Stimulated activated CD4-positive, alpha-beta T cell treated with anti-CD3 and anti-CD28 coated beads, Interleukin-1b, Interleukin-23, amount 100 ng/mL, for 4 hours (primary cell): Measurements from ENCODE around the gene SLC30A3.

ENCODE experiments used
- DNase-seq, 2 donors: peaks; one replicate each; pipeline ENCODE4 v3.0.0-alpha.2; 2020; ENCODE audit warnings: low read depth in 2 of 2

SLC30A3 gene

GRCh38 chr2:27261241-27261925, 1.5 kb downstream of the SLC30A3 start:
- DNase-seq, result no peak

- DNase-seq, result no peak
These were observed 4.8 kb downstream of the SLC30A3 start for GRCh38 chr2:27258051-27258450.

GRCh38 chr2:27256855-27257454, 5.9 kb downstream of the SLC30A3 start:
- DNase-seq, result no peak

- DNase-seq, result no peak
These were observed 7.2 kb downstream of the SLC30A3 start for GRCh38 chr2:27255660-27256059.

- DNase-seq, result no peak
These were observed 7.7 kb downstream of the SLC30A3 start for GRCh38 chr2:27255187-27255586.

- no peak for DNase-seq
These were observed 11.1 kb downstream of the SLC30A3 start for GRCh38 chr2:27251766-27252165.

- DNase-seq, result no peak
These were observed 12.0 kb downstream of the SLC30A3 start for GRCh38 chr2:27250652-27251379.

- DNase-seq, result peak in 1 of 2 donors; percentile 39
These were observed 12.8 kb downstream of the SLC30A3 start for GRCh38 chr2:27249891-27250651.

GRCh38 chr2:27249159-27249890, 13.5 kb downstream of the SLC30A3 start:
- no peak for DNase-seq

GRCh38 chr2:27247893-27248292, 15.0 kb downstream of the SLC30A3 start:
- no peak for DNase-seq

GRCh38 chr2:27245626-27246025, 17.2 kb downstream of the SLC30A3 start:
- no peak for DNase-seq

- no peak for DNase-seq
These were observed 17.7 kb downstream of the SLC30A3 start for GRCh38 chr2:27245116-27245515.

- DNase-seq, result no peak
These were observed 19.3 kb downstream of the SLC30A3 start for GRCh38 chr2:27243391-27244130.

GRCh38 chr2:27242614-27242951, 20.3 kb downstream of the SLC30A3 start:
- DNase-seq, result no peak

- no peak for DNase-seq
These were observed 20.9 kb downstream of the SLC30A3 start for GRCh38 chr2:27241761-27242613.

GRCh38 chr2:27240406-27240805, 22.4 kb downstream of the SLC30A3 start:
- no peak for DNase-seq

GRCh38 chr2:27238976-27239375, 23.9 kb downstream of the SLC30A3 start:
- no peak for DNase-seq

- no peak for DNase-seq
These were observed 25.4 kb downstream of the SLC30A3 start for GRCh38 chr2:27237341-27237945.

GRCh38 chr2:27236626-27237025, 26.2 kb downstream of the SLC30A3 start:
- DNase-seq, result no peak

- DNase-seq, result no peak
These were observed 26.7 kb downstream of the SLC30A3 start for GRCh38 chr2:27236136-27236535.
